DOHH2 (cell line): ENCODE data around the gene ZNF653.

Experiments used
- CTCF ChIP-seq: fragments of 200-600 bp; sonication (generic); IDR thresholded peaks from one replicate; pipeline ENCODE4 v1.5.1; 2014; ENCODE audit warnings: antibody characterized with exemption, mild to moderate bottlenecking, low read depth, low read length; ENCODE audit not compliant: poor library complexity, severe bottlenecking
- EZH2phosphoT487 ChIP-seq: fragments of 200-600 bp; sonication (generic); IDR thresholded peaks from 2 replicates; pipeline ENCODE4 v1.6.1; 2017; ENCODE audit warnings: borderline replicate concordance, mild to moderate bottlenecking, antibody characterized with exemption, low read length, moderate library complexity, mixed read lengths

GRCh38 chr19:11465600-11465999 lies 40.0 kb downstream of the ZNF653 start:
- TF ChIP-seq CTCF (no peak), EZH2phosphoT487 (no peak)
